Stimulated activated CD8-positive, alpha-beta memory T cell treated with anti-CD3 and anti-CD28 coated beads, Interleukin-12 subunit alpha, Interleukin-12 subunit beta, amount 100 ng/mL, for 4 hours (primary cell): ENCODE results near the gene FGD1.

Experiments used
- DNase-seq: peaks from one replicate; pipeline ENCODE4 v3.0.0-alpha.2; 2020; ENCODE audit warnings: low read depth

Gene FGD1

GRCh38 chrX:54397113-54397512, 98.9 kb downstream of the FGD1 start:
- no peak for DNase-seq
